Left lobe of liver (tissue), 2 donors: Measurements from ENCODE around the gene EVL. TPM values are rescaled to one million over a fixed set of nuclear protein-coding genes. Genes with fewer than 3 reads are reported as not detected.

Source experiments
- ATAC-seq: fragments of 200-7000 bp; cut with Tn5 transposase; one replicate; pipeline ENCODE4 v1.9.1; 2020; ENCODE audit warnings: mild to moderate bottlenecking, moderate library complexity
- DNase-seq: peaks from one replicate; pipeline ENCODE4 v3.0.0-alpha.2; 2020; ENCODE audit warnings: low spot score
- total RNA-seq: library from RNA; stranded (reverse); gene quantifications from one replicate; pipeline ENCODE4 v1.2.1, GENCODE V29; 2021
- donor health status: DM: no; HTN: no; CAD: no; lungs with moderate emphysema.
- donor health status: DM: no; HTN: yes; CAD: no.

EVL gene
- total RNA-seq, 1 donor from 2014 or later = 76.2 TPM

DNA sequence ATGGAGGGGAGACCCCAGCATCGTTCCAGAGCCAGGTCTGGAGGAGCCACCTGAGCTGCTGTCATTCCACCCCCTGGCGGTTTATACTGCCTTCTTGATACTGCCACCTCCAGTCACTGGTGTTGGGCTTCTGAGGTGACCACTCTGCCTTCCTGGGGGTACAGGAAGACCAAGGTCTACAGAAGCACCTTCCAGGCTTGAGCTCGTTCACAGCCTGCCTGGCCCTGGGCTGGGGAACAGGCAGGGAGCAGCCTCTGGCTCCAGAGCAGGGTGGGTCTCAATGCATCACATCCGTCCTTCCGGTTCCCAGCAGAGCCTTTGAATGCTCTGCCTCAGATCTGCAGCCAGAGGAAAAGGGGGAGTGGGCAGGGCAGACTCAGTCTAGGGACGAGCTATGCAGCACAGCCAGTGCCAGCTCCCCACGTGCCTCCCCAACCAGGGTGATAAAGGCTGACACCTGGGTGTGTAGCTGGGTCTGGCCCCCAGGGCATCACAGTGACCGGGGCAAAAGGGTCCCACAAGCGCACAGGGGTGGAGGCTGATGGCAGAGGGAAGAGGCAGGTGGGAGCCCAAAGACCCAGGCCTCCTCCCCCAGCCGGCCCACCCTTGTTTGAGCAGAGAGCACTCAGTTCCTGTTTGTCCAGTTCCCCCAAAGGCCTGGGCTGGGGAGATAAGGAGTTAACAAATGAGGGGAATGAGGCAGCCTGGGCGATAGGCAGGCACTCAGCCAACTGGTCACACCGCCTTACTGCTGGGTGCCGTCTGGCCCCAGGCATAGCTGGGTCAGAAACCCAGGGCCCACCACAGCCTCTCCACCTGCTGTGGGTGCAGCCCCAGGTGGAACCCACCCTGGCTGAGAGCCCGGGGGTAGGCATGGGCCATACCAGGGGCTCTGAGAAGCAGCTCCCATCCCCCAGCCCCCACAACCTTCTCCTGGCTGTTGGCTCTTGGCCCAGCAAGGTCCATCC is 77.1 kb downstream of the EVL start:
- ATAC-seq (peak; percentile 2), DNase-seq (no peak)

DNA sequence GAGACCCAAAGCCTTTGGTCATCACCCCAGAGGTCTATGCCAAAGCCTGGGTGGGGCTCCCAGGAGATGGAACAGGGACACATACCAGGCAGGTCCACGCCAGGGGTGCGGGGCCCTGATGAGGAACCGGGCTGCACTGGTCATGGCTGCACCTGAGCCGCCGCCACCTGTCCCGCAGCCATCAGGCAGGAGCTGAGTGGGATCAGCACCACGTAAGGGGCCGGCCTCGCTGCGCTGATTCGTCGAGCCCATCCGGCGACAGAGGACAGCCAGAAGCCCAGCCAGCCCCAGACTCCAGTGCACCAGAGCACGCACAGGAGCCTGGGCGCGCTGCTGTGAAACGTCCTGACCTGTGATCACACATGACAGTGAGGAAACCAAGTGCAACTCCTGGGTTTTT is 78.3 kb downstream of the EVL start:
- DNase-seq = no peak
- no peak for ATAC-seq

DNA sequence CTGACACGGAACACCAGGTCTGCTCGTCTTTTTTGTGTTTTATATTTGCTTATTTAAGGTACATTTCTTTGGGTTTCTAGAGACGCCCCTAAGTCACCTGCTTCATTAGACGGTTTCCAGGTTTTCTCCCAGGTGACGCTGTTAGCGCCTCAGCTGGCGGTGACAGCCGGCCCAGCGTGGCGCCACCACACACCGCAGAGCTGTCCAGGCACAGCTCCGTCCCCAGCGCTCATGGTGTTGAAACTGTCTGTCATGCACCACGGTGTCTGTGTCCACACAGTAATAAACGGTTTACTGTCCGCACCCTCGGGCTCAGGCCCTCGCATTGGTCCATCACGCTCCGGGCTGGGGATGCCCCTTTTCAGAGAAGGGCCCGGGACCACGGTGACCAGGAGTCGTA is 78.7 kb downstream of the EVL start:
- ATAC-seq = no peak
- no peak for DNase-seq

DNA sequence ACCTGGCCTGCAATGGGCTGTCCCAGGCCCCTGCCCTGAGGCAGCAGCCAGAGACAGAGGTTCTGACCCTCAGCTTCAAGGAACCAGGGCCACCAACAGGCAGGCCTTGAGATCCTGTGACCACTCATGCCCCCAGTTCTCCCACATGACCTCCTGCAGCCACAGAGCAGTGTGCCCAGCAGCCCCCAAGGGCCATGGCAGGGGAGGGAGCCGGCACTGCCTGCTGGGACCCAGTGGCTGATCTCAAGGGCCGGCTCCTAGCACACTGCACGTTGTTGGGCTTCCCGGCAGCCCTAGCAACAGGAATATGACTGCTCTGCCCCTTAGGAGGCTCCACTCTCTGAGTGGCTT is 79.4 kb downstream of the EVL start:
- no peak for DNase-seq
- peak; percentile 32 for ATAC-seq

DNA sequence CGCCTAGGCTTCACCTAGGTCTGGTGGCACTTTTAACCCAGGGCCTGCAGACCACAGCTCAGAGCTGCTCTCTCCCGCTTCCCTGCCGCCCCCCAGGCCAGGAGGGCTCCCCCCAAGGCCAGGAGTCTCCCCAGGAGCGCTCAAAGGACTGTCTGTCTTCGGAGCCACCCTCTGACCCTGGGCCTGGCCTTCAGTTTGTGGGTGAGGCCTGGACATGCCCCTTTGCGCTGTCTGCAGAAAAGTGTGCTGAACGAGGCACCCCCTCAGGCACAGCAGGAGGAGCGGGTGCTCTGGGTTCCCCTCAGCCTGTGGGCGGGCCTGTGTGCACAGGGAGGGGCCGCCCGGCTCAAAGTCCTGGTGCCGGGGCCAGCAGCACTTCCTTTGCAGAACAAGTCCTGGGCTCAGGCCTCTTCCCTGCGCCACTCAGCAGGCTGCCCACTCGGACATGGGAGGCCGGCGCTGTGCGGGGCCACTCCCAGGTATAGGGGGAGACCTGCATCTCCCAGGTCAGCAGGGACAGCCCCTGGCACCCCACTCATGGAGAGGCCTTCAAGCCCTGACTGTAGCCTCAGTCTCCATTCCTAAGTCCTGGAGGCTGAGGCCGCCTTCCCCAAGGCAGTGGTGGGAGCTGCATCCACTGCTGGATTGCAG is 79.9 kb downstream of the EVL start:
- ATAC-seq (peak; percentile 81), DNase-seq (peak; percentile 61)

GRCh38 chr14:100145682-100146464 is 80.7 kb downstream of the EVL start:
- ATAC-seq = no peak
- no peak for DNase-seq

GRCh38 chr14:100146531-100147091 is 81.4 kb downstream of the EVL start:
- DNase-seq = no peak
- no peak for ATAC-seq

- no peak for ATAC-seq
Observed at GRCh38 chr14:100147181-100147631, 82.0 kb downstream of the EVL start.

GRCh38 chr14:100147691-100148464 is 82.7 kb downstream of the EVL start:
- DNase-seq = no peak

More at GRCh38 chr14:100147181-100147631, 82.0 kb downstream of the EVL start:
- DNase-seq = no peak

GRCh38 chr14:100148837-100149731 is 83.9 kb downstream of the EVL start:
- DNase-seq = no peak
- no peak for ATAC-seq

More at GRCh38 chr14:100147691-100148464, 82.7 kb downstream of the EVL start:
- no peak for ATAC-seq

- ATAC-seq (no peak), DNase-seq (no peak)
Observed at GRCh38 chr14:100149851-100150611, 84.8 kb downstream of the EVL start.

DNA sequence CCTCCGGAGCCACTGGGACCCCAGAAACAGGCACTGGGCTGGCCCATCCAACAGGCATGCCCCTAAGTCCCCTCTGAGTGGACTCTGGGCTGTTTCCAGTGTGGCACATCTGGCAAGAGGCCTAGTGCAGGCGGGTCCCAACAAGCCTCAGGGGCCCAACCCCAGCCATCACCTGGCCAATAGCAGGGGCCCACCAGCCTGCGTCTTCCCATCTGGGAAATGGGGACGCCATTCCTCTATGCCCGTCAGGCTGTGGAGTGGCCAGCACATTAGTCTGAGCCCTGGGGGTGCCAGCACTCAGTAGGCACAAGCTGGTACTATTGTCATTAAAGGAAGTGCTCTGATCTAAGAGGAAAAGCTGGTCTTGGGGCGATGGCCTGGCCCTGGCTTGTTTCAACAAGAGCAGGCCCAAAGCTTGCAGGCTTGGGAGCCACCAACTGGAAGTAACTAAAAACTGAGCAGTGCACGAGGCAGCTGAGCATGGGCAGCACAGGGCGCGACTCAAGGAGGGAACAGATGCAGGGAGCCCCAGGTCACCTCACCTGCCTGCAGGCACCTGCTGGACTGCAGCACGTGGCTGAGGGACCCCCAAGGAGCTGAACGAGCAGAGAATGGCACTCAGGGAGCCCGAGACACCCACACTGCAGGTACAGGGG is 85.8 kb downstream of the EVL start:
- no peak for DNase-seq
- no peak for ATAC-seq

DNA sequence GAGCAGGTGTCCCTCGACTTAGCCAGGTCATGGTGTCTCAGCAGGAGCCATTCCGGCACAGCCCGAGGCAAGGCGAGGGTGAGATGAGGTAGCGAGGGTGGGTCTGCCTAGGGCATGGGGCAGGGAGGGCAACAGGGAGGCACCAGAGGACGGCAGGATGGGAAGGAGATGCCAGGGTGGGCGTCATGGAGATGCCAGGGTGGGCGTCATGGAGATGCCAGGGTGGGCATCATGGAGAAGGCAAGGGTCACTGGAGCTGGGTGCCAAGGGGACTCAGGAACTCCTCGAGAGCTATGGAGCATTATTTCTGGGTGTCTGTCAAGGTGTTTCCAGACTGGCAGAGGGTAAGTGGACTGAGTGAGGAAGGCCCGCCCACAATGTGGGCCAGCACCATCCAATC is 86.9 kb downstream of the EVL start:
- ATAC-seq (no peak), DNase-seq (no peak)

DNA sequence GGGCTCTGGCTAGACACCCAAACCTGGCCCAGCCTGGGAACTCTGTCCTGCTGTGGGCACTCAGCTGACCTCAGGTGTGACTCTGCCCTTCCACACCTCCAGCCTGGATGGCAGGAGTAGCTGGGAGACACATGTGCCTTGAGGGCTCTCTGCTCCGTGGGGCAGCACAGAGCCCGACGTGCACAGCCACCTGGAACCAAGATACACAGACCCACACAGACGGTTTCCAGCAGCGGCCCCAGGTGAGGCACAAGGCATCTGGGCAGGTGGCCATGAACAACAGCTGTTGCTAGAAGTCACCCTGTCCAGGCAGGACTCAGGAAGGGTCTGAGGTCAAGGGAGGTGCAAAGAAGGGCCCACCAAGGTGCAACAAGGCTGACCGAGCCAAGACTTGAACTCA is 88.3 kb downstream of the EVL start:
- ATAC-seq (no peak), DNase-seq (no peak)

- DNase-seq (no peak), ATAC-seq (peak; percentile 12)
Observed at GRCh38 chr14:100155049-100155621, 89.9 kb downstream of the EVL start.

DNA sequence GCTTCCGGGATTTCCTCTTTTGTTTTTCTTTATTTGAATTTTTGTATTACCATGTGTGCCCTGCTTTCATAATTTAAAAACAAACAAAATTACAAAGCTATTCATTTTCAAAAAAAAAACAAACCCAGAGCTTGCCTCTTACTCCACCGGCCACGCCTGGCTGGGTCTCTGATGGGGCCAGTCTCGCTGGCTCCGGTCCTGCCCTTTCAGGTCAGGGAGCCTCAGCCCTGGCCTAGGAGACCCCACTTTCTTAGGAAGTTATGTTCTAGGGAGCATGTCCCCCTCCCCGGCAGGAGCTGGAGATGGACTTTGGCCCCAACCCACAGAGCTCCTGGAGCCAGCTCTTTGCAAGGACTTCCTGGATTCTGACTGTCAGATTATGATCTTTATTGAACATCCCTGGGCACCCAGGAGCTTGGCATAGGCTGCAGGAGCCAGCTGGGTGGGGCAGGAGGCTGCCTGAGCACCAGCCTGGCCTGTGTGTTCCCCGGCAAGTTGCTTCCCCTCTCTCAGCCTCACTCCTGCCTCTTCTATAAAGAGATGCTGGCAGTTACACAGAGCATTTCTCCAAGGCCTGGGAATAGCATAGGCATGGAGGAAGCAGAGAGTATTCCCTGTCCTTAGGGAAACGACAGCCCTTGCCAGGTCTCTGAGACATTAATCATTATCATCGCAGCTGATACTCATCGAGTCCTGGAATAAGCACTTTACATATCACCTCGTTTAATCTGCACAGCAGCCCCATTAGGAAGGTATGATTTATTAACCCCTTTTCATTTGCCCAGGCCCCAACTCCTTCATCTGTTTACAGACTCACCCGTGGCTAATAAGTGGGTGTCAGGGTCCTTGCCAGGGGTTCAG is 90.8 kb downstream of the EVL start:
- ATAC-seq (peak; percentile 52), DNase-seq (no peak)

DNA sequence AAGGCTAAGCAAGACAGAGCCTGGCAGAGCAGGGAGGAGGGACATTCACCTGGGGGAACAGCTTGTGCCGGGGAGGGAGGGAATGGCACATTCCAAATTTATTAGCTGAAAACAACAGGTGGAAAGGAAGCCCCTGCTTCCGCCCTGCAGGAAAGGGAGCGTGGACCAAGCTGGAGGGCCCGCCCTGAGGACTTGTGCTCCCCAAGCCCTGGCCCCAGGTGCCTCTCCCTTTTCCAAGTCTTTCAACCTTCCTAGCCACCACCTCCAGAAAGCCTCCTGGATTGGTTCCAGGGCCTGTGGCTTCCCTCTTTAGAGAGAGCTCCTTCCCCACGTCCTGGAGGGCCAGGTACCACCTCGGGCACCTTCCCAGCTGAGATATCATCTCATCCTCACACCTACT is 91.6 kb downstream of the EVL start:
- no peak for ATAC-seq
- DNase-seq = no peak
